Breast epithelium (tissue), 3 donors: ENCODE data around the gene ZSWIM4.

Experiments
- POLR2AphosphoS5 ChIP-seq, 3 donors: sonication (generic); formaldehyde crosslinking; IDR thresholded peaks; one replicate each; pipeline ENCODE4 v1.6.1; 2017; ENCODE audit warnings: antibody characterized with exemption in 3 of 3
- TF ChIP-seq, protein P1 (sequence below), 3 donors: fragments of 450-650 bp; IDR thresholded peaks; one replicate each; pipeline ENCODE4 v1.5.1; 2016 to 2017; ENCODE audit warnings: antibody characterized with exemption in 3 of 3, mild to moderate bottlenecking in 3 of 3, moderate library complexity in 3 of 3

DNA sequence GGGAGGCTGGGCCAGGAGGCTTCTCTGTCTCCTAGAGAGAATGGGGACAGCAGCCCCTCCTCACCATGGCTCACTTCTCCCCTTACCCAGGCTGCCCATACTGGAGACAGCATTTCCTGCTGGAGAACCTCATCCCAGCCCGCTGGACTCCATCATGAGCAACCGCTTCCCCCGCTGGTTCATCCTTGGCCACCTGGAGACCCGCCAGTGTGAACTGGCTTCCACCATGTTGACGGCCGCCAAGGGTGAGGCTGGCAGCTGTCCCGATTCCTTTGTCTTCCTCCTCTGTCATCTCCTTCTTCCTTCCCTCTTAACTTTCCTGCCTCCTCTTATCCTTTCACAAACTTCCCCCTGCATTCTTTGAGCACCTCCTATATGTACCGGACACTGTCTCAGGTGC lies 28.0 kb downstream of the ZSWIM4 start:
- TF ChIP-seq, protein P1, sequence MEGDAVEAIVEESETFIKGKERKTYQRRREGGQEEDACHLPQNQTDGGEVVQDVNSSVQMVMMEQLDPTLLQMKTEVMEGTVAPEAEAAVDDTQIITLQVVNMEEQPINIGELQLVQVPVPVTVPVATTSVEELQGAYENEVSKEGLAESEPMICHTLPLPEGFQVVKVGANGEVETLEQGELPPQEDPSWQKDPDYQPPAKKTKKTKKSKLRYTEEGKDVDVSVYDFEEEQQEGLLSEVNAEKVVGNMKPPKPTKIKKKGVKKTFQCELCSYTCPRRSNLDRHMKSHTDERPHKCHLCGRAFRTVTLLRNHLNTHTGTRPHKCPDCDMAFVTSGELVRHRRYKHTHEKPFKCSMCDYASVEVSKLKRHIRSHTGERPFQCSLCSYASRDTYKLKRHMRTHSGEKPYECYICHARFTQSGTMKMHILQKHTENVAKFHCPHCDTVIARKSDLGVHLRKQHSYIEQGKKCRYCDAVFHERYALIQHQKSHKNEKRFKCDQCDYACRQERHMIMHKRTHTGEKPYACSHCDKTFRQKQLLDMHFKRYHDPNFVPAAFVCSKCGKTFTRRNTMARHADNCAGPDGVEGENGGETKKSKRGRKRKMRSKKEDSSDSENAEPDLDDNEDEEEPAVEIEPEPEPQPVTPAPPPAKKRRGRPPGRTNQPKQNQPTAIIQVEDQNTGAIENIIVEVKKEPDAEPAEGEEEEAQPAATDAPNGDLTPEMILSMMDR (IDR thresholded peaks at IDR 0.05): no peak
- TF ChIP-seq POLR2AphosphoS5 (IDR thresholded peaks at IDR 0.05): no peak
